ENCODE results near the gene ZNF331.
A peak's percentile ranks its signal among the peaks of the same experiment; 100 is the strongest.
"Not testable (repeated sequence)": the region's sequence is repeated elsewhere in the genome, so short reads cannot be mapped to it uniquely, and the experiment has no call there.

Gene ZNF331

DNA sequence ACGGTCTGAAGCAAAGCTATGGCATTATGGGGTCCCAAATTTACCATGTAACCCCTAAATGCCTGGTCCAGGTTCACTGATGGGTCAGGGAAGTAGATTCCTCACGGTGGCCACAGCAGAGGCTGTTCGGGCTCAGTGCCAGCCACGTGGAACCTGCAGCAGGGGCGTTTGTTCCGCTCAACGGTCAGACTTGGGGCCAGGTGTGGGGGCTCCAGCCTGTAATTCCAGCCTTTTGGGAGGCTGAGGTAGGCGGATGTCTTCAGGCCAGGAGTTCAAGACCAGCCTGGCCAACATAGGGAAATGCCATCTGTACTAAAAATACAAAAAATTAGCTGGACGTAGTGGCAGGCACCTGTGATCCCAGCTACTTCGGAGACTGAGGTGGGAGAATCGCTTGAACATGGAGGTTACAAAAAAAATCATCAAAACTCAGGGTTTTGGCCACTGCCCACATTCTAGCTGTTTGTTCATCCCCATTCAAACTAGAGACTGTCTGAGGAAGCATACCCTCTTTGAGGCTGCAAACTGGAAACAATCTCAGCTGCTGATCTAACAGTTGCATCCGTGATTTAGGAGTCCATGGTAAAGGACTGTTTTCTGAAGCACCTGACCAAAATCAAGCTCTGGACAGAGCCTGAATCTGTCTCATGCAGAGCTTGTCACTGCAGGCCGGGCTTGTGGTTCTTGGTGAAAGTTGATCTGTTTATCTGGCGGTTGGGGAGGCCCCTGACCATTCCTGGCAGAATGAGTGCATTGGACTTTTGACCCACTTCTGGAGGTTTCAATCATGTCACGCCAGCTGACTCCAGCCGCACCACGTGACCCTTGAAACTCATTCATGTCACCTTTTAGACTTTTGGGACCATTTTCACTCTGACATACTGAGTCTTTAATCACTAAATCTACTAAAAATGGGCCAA is 30.2 kb upstream of the ZNF331 start:
- DNase-seq (ENCODE audit: low spot score) = no peak
- TF ChIP-seq, protein P1, sequence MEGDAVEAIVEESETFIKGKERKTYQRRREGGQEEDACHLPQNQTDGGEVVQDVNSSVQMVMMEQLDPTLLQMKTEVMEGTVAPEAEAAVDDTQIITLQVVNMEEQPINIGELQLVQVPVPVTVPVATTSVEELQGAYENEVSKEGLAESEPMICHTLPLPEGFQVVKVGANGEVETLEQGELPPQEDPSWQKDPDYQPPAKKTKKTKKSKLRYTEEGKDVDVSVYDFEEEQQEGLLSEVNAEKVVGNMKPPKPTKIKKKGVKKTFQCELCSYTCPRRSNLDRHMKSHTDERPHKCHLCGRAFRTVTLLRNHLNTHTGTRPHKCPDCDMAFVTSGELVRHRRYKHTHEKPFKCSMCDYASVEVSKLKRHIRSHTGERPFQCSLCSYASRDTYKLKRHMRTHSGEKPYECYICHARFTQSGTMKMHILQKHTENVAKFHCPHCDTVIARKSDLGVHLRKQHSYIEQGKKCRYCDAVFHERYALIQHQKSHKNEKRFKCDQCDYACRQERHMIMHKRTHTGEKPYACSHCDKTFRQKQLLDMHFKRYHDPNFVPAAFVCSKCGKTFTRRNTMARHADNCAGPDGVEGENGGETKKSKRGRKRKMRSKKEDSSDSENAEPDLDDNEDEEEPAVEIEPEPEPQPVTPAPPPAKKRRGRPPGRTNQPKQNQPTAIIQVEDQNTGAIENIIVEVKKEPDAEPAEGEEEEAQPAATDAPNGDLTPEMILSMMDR (IDR thresholded peaks at IDR 0.05; ENCODE audit: extremely low read depth, missing control alignments) = no peak

DNA sequence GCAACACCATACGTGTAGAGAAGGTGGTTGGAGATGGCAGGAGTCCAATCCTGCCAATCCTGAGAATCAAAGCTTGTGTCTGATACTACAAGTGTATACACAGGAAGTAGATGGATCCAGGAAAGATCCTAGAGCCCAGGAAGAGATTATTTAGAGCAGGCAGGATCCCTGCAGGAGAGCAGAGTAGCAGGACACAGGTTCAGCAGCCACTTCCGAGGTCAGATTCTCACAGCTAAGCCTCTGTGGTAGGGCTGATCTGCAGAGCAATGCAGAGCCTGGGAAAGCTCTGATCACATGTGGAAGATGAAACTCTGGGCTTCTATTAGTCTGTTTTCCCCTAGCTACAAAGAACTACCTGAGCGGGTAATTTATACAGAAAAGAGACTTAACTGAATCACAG is 28.5 kb upstream of the ZNF331 start:
- no peak for DNase-seq (ENCODE audit: low spot score)
- TF ChIP-seq, protein P1 (IDR thresholded peaks at IDR 0.05; ENCODE audit: extremely low read depth, missing control alignments) = no peak

DNA sequence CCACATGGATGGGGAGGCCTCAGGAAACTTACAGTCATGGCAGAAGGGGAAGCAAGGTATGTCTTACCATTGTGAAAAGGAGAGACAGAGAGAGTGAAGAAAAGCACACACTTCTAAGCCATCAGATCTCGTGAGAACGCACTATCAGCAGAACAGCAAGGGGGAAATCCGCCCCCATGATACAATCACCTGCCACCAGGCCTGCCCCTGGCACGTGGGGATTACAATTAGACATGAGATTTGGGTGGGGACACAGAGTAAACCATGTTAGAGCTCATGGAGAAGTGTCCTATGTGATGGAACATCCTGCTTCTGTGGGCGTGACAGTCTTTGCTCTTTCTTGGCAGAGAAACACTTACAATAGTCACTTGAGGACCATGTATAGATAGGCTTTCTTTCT is 28.1 kb upstream of the ZNF331 start:
- DNase-seq (ENCODE audit: low spot score) = no peak
- TF ChIP-seq, protein P1 (IDR thresholded peaks at IDR 0.05; ENCODE audit: extremely low read depth, missing control alignments) = no peak

DNA sequence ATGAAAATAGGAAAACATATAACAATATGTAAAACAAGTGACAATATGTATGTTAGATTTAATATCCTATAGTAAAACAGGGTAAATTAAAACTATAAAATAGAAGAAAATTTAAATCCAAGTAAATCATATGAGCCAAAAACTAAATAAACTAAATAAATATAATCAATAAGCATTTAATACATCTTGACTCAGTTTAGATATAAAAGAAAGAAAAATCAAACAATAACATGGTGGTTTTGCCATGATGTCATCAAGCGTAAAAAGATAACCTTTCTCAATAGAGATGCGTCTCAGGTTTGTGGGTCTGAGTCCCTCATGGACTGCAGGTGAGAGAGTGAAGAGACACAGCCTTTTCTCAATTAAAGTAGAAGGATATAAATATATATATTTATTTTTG is 26.6 kb upstream of the ZNF331 start:
- no peak for DNase-seq (ENCODE audit: low spot score)
- TF ChIP-seq, protein P1 (IDR thresholded peaks at IDR 0.05; ENCODE audit: extremely low read depth, missing control alignments) = no peak

DNA sequence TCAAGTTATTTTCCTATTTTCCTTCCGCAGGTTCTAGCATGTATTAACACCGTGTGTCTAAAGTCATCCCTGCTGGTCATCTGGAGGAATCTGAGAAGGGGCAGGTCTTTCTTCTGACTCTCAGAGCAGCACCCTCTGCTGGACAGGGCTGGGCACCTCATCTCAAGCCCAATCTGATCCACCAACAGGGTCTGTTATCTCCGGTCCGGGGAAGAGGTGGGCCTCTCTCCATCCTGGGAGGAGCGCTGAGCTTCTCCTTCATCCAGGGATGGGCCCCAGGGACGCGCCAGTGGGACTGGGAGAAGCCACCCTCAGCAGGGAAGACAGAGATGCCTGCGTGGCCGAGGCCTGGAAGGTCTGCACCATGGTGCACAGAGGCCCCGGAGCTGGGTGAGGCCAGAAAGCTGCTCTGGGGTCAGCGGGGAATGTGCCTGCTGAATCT is 26.0 kb upstream of the ZNF331 start:
- peak; percentile 35 for DNase-seq (ENCODE audit: low spot score)
- TF ChIP-seq, protein P1 (IDR thresholded peaks at IDR 0.05; ENCODE audit: extremely low read depth, missing control alignments) = no peak

DNA sequence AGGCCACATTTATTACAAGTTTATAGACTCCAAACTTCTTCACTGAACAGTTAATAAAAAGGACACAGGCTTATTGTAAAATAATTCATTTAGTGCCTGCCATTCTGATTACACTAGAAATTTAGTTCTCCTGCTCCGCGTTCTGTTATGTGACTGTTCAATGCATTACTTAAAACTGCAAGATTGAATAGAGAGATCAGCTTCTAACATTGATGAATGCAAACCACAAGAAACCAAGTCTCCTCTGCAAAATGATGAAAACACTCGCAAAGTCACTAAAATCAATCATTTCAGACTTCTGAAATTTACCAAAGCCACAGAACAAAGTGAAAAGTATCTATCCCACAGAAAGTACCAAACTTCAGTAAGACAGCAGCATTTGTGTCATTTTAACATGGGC is 22.9 kb upstream of the ZNF331 start:
- DNase-seq (ENCODE audit: low spot score) = not testable (repeated sequence)

DNA sequence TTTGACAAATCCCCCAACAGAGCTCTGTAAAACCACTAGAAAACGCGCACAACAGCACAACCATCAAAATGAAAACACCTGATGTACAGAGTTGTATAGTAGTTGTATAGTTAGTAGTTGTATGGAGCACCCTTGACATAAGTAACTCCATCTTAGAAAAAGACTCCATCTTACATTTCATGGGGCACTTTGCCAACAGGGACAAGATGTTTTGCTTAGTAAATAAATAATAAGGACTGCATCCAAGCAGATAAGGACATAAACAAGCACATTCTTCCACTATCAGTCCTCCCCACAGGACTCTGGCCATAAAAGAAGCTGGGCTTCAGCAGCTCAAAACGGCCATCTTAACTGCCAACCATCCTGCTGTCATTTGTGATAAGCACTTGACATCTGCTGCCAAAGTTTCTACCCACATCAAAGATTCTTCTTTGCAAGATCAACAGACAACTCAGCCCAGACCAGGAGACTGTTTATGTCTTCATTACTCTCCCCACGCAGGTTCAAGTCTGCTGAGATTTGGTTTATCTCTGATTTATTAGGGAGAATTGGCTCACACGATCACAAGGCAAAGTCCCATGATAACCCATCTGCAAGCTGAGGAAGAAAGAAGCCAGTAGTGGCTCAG is 20.7 kb upstream of the ZNF331 start:
- TF ChIP-seq, protein P1 (IDR thresholded peaks at IDR 0.05; ENCODE audit: extremely low read depth, missing control alignments) = no peak

More for the DNA sequence above, 20.7 kb upstream of the ZNF331 start:
- no peak for DNase-seq (ENCODE audit: low spot score)

All from GM20000 (cell line).